ENCODE measurements around the gene C12orf50.

DNA sequence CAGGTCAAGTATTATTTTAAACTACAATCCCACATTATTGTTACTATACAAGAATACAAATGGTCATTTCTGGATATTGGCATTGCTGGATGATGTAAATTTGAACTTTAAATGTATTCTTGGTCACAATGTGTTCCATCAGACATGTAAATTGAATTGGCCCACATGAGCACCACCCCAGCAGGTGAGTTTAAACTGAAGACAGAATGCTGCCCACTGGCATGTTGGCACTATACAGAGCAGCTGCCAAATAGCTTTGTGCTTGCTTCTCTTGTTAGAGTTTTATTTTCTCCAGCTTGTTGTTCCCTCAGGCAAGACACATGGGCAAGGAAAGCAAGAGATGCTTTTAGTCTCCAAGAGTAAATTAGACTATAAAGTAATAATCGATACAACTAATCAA lies 98.6 kb downstream of the C12orf50 start:
- TF ChIP-seq CTCF (conservative IDR thresholded peaks at IDR 0.05; ENCODE audit: low read length) (no peak), EZH2phosphoT487 (IDR thresholded peaks at IDR 0.05; ENCODE audit: borderline replicate concordance) (no peak)

All from Loucy (cell line).